ENCODE results near the gene GLI3. TPM values are rescaled to one million over a fixed set of nuclear protein-coding genes. Genes with fewer than 3 reads are reported as not detected.

GLI3 gene
- total and polyA plus RNA-seq, 12 donors, result 1.1 to 18.0 (median 4.6) TPM

DNA sequence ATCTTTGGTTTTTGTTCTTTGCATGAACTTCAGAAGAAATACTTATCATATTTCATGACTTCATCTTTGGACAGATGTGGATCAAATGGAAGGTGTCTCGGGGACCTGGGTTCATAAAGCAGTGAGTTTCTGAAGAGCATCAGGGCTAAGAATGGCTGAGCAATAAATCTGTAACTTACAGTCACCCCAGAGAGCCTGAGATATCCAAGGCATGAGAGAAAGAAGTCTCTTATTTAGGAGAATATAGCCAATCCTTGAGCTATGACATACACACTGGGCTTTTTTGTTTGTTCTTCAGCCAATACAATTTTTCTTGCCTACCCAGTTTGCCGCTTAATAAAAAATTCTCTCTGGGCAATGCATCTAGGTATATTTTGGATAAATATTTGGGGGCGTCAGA is 281.6 kb downstream of the GLI3 start:
- Histone ChIP-seq H3K27ac (peak overlapping the region in 1 of 5 donors; percentile 24), H3K4me1 (replicated peaks in 1 of 2) (peaks cover 4 to 19% of the 10 kb centered on the region in 2 donors), H3K4me3 (no peak overlapping the region), H3K27me3 (no peaks in the 10 kb centered on the region), H3K9me3 (replicated peaks in 1 of 3) (no peaks in the 10 kb centered on the region), H3K36me3 (replicated peaks in 1 of 2) (no peaks in the 10 kb centered on the region)
- 17 to 28% (median 25%) methylated on average over 3 of the region's 3 CpGs for WGBS, 4 donors
- DNase-seq, result no peak
- TF ChIP-seq CTCF (IDR thresholded peaks at IDR 0.05) (no peak), POLR2A (IDR thresholded peaks at IDR 0.05) (no peak)
- intact Hi-C loops (cut with DNase I), result no loop called here

- DNase-seq, result no peak
- intact Hi-C loops (cut with DNase I), result no loop called here
- Histone ChIP-seq H3K4me3 (no peak overlapping the region), H3K27me3 (no peaks in the 10 kb centered on the region), H3K36me3 (replicated peaks in 1 of 2) (no peaks in the 10 kb centered on the region), H3K4me1 (replicated peaks in 1 of 2) (peaks cover 4 to 19% of the 10 kb centered on the region in 2 donors), H3K27ac (peak overlapping the region in 1 of 5 donors; percentile 24), H3K9me3 (replicated peaks in 1 of 3) (no peaks in the 10 kb centered on the region)
- no peak for TF ChIP-seq CTCF (IDR thresholded peaks at IDR 0.05)
- WGBS, 4 donors, result 51 to 68% (median 65%) methylated on average over 2 of the region's 2 CpGs
These were observed 282.0 kb downstream of the GLI3 start for GRCh38 chr7:41954976-41955375.

- DNase-seq, result no peak
- Histone ChIP-seq H3K36me3 (replicated peaks in 1 of 2) (no peaks in the 10 kb centered on the region), H3K4me3 (no peak overlapping the region), H3K27ac (no peak overlapping the region), H3K27me3 (no peaks in the 10 kb centered on the region), H3K9me3 (replicated peaks in 1 of 3) (no peaks in the 10 kb centered on the region), H3K4me1 (replicated peaks in 1 of 2) (no peaks in the 10 kb centered on the region)
- TF ChIP-seq POLR2A (IDR thresholded peaks at IDR 0.05) (no peak), CTCF (IDR thresholded peaks at IDR 0.05) (no peak)
- intact Hi-C loops (cut with DNase I), result loop anchor here (10.0 kb wide), 2 partner anchors 746 to 896 kb away; no protein-coding TSS in a partner anchor
These were observed 288.5 kb downstream of the GLI3 start for GRCh38 chr7:41948503-41948902.

DNA sequence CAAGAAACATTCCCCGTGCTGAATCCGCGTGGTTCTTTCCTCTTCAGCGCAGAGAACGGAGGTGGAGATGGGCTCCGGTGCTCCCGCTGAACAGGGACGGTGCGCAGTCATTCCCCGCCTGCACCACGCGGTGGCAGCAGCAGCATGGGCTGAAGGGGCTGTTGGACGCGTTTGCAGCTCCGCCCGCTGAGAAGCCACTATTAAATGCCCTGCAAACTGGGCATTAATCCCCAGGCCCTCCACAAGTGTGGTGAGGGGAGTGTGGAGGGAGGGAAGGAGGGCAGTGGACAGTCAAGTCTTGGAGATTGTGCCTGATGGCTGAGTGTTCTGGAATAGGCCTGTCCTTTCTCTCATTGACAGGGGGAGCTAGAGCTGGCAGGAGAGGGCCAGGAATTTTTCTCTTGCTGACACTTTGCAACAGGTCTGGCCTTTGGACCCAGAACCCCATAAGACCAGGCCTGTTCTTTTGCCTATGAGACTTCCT is 293.9 kb downstream of the GLI3 start:
- no peaks in the 10 kb centered on the region for H3K36me3 ChIP-seq (replicated peaks in 1 of 2)
- H3K4me3 ChIP-seq, result peak overlapping the region in 1 of 4 donors; percentile 12
- peak; percentile 87 to 95 (median 92) for TF ChIP-seq CTCF (IDR thresholded peaks at IDR 0.05)
- TF ChIP-seq POLR2A (IDR thresholded peaks at IDR 0.05), result no peak
- H3K27ac ChIP-seq, result no peak overlapping the region
- intact Hi-C loops (cut with DNase I), result loop anchor here (5.0 to 10.0 kb wide), 5 partner anchors 34 to 934 kb away; no protein-coding TSS in a partner anchor
- H3K9me3 ChIP-seq (replicated peaks in 1 of 3), result no peaks in the 10 kb centered on the region
- no peaks in the 10 kb centered on the region for H3K4me1 ChIP-seq (replicated peaks in 1 of 2)
- DNase-seq, result peak; percentile 77 to 89 (median 84)
- WGBS, 4 donors, result 0 to 1% (median 0%) methylated on average over 11 to 16 of the region's 16 CpGs
- H3K27me3 ChIP-seq, result peaks cover 3% of the 10 kb centered on the region

Data from adrenal gland (tissue), 12 donors.